CD4-positive, alpha-beta T cell treated with Interleukin-15 for 1 hour (primary cell): Measurements from ENCODE around the gene TSPAN9.

ENCODE experiments used
- DNase-seq: peaks from one replicate; pipeline ENCODE4 v3.0.0-alpha.2; 2020

Gene TSPAN9

GRCh38 chr12:3170423-3171194, 93.4 kb downstream of the TSPAN9 start:
- DNase-seq = no peak

DNA sequence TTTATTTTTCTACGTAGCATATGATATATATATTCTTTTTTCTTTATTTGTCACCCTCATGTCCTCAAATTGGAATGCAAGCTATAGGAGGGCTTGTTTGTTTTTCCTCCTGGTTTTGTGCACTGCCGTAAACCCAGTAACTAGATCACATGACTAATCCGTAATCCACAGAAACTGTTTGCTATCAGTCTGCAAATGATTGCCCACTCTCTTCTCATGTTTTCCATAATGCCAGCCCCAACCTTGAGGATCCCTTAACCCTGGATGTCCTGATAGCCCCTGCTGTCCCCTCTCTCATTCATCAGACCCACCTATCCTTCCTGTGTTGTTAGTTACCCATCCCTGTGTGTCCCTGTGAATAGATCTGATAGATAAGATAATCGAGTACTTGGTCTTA, 94.0 kb downstream of the TSPAN9 start:
- no peak for DNase-seq

DNA sequence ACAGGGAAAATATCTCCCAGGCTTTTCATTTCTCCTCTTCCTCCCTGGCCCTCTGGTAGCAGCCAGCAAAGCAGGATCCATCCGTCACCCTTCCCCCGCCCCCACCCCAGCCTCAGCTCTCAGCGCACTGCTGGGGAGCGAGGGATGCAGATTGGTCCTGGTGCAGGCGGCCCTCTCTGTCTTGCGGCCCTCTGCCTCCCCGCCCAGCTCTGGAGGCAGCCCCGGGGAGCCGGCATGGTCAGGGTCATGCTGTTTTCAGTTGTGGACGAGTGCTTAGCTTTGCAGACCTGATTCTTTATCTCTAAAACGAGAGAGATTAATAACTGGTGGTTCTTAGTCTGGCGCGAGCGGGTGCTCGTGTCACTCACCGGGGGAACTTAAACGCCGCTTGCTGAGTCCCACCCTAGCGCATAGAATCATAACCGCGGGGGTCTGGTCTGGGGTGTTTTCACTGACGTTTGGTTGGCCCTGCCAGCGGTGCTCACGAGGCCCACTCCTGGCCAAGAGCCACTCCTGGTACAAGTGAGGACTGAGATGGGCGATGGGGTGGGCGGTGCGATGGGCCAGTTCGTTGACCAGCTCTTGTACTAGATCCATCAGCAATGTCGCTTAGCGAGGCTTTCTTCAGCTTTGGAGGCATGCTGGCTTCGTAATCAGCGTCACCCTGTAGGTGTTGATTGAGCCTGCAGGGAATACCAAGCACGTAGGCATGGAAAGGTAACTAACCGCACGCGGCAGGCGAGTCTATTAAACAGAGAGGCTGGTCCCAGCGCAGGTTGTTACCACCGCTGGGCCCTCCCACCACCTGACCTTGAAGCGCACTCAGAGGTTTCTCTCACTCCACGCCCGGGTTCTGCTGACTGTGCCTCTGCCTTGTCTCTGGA, 95.2 kb downstream of the TSPAN9 start:
- no peak for DNase-seq

DNA sequence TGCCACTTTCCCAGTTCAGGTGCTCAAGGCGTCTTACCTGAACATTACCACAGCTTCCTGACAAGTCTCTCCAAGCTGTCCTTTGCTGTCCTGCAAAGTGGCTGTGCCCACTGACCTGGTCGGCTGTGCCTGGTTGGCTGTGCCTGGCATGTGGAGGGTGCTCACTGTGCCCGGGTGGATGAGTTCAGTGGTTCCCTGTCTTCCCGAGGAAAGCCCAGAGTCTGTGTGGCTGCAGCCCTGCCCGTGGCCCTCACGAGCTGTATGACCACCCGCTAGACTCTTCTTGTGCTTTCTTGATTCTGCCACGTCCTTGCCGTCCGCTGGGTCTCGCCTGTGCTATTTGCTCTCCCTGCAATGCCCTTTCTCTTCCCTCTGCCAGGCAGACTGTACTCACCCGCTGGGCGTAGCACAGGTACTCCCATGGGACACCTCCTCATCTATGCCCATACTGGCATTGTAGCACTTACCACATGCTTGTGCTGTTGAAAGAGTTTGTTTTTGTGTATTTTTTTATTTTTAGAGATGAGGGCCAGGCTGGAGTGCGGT, 95.9 kb downstream of the TSPAN9 start:
- DNase-seq = no peak

GRCh38 chr12:3173912-3174311, 96.7 kb downstream of the TSPAN9 start:
- no peak for DNase-seq

- no peak for DNase-seq
These were observed 98.1 kb downstream of the TSPAN9 start for GRCh38 chr12:3175238-3175637.

- DNase-seq = no peak
These were observed 99.6 kb downstream of the TSPAN9 start for GRCh38 chr12:3176754-3177153.

- DNase-seq = no peak
These were observed 100.7 kb downstream of the TSPAN9 start for GRCh38 chr12:3177778-3178425.

- DNase-seq = no peak
These were observed 101.6 kb downstream of the TSPAN9 start for GRCh38 chr12:3178671-3179313.

GRCh38 chr12:3179731-3180130, 102.6 kb downstream of the TSPAN9 start:
- DNase-seq = no peak

GRCh38 chr12:3182426-3182825, 105.2 kb downstream of the TSPAN9 start:
- no peak for DNase-seq

- DNase-seq = no peak
These were observed 107.3 kb downstream of the TSPAN9 start for GRCh38 chr12:3184485-3184884.

GRCh38 chr12:3185260-3185870, 108.2 kb downstream of the TSPAN9 start:
- no peak for DNase-seq

- DNase-seq = no peak
These were observed 109.5 kb downstream of the TSPAN9 start for GRCh38 chr12:3186546-3187215.

DNA sequence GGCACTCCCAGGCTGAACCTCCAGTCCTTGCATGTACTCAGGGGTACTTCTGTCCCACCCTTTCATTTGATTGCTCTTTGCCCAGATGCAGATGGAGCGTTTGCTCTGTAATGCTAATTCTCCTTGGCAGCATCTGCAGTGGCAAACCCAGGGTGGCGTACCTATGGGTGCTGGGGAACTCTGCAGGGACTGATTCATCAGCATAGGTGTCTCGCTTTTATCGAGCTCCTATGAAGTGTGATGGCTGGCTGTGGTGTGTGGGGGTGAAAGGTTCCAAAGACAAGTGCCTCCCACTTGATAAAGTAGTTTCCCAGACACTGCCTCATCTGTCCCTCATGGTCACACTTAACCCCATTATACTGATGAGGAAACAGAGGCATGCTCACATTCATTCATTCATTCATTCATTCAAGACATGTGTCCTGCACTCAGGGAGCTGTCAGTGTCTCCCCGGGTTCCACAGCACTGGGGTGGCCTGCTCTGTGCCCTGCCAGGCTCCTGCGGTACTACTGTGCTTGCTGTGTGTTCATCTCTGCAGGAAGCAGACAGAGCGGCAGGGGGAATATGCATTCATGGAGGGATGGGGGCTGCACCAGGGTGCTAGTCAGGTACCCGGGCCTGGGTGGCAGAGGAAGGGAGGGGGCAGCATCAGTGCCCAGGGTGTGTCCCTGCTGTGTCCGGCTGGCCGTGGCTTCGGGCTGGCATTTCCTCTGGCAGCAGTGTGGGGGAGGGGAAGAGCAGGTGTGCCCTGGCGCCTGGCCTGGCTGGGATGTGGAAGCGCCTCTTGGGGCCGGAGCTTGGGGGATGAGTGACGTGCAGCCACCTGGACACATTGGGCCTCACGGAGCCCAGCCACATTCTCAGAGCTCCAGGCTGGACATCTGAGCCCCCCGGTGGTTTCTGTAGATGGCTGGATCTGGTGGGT, 110.9 kb downstream of the TSPAN9 start:
- DNase-seq = no peak

DNA sequence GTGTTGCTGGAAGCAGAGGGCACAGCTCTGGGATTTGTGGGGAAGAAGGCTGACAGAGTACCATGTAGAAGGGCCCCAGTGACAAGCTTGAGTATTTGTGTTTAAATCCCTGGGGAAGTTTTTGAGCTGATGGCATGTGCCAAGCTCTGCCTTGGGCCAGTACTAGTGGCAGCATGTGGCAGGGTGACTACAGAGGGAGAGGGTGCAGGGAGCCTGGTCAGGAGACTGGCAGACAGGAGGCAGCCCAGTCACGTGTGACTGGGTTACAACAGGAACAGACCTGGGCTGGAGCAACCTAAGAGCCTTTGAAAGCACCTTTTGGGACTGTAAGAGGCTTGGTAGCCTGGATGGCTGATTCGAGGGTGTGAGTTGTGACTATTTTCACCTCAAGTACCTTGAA, 112.1 kb downstream of the TSPAN9 start:
- no peak for DNase-seq

GRCh38 chr12:3190101-3190500, 112.9 kb downstream of the TSPAN9 start:
- DNase-seq = no peak

GRCh38 chr12:3191450-3191849, 114.3 kb downstream of the TSPAN9 start:
- DNase-seq = no peak

DNA sequence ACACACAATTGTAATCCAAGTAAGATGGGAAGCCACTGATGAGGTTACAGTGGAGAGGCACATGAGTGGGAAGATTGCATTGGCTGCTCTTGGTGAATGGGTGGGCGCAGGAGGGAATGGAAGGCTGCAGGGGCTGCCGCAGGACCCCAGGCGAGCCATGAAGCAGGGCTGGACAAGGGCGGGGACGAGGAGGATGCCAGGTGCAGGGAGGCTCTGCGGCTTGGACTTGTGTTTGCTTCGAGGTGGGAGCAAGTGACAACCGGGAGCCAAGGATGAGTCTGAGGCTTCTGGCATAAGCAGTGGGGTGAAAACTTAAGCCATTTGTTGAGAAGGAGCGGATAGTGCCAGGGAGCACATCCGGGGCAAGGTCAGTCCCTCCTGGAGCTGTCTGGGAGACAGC, 115.0 kb downstream of the TSPAN9 start:
- DNase-seq = no peak

- DNase-seq = no peak
These were observed 116.0 kb downstream of the TSPAN9 start for GRCh38 chr12:3193131-3193530.

DNA sequence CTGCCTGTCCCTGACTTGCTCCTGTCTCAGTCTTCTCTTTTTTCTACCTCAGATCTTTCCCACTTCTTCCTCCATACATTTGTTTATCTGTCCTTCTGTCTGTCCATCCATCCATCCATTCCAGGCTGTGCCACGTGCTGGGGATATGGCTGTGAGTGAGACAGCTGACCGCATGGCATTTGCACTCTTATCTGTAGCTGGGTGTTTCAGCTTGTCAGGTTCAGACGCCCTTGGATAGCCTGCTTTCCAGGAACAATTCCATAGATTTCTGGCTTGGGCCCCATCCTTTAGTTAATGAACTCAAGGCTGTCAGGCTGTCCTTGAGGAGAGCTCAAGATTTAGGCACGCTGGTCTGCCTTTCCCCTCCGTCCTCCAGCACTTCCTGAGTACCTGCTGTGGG, 116.6 kb downstream of the TSPAN9 start:
- DNase-seq = no peak
